Measurements from ENCODE around the gene CD164L2.

The CD164L2 gene

GRCh38 chr1:27349784-27350662 lies 33.1 kb downstream of the CD164L2 start:
- peak; percentile 71 for DNase-seq (ENCODE audit: insufficient read length, low spot score)
- FAIRE-seq, result no peak
- TF ChIP-seq CTCF (IDR thresholded peaks at IDR 0.05; ENCODE audit: insufficient read depth, missing control alignments), result no peak

GRCh38 chr1:27348861-27349783 lies 34.0 kb downstream of the CD164L2 start:
- DNase-seq (ENCODE audit: insufficient read length, low spot score) (no peak), FAIRE-seq (no peak)
- no peak for TF ChIP-seq CTCF (IDR thresholded peaks at IDR 0.05; ENCODE audit: insufficient read depth, missing control alignments)

GRCh38 chr1:27346991-27347624 lies 36.0 kb downstream of the CD164L2 start:
- DNase-seq (ENCODE audit: insufficient read length, low spot score) (no peak), FAIRE-seq (no peak)
- no peak for TF ChIP-seq CTCF (IDR thresholded peaks at IDR 0.05; ENCODE audit: insufficient read depth, missing control alignments)

- FAIRE-seq (no peak), DNase-seq (ENCODE audit: insufficient read length, low spot score) (no peak)
- TF ChIP-seq CTCF (IDR thresholded peaks at IDR 0.05; ENCODE audit: insufficient read depth, missing control alignments), result no peak
These were observed 36.8 kb downstream of the CD164L2 start for GRCh38 chr1:27346357-27346756.

GRCh38 chr1:27345272-27345671 lies 37.9 kb downstream of the CD164L2 start:
- FAIRE-seq (no peak), DNase-seq (ENCODE audit: insufficient read length, low spot score) (no peak)
- TF ChIP-seq CTCF (IDR thresholded peaks at IDR 0.05; ENCODE audit: insufficient read depth, missing control alignments), result no peak

- FAIRE-seq (no peak), DNase-seq (ENCODE audit: insufficient read length, low spot score) (no peak)
- TF ChIP-seq CTCF (IDR thresholded peaks at IDR 0.05; ENCODE audit: insufficient read depth, missing control alignments), result no peak
These were observed 39.5 kb downstream of the CD164L2 start for GRCh38 chr1:27343639-27344025.

Data from D721Med (cell line).